Activated CD4-positive, CD25-positive, alpha-beta regulatory T cell treated with anti-CD3 and anti-CD28 coated beads, Interleukin-2, amount 50 U/mL, for 24 hours (primary cell): ENCODE results near the gene FRMPD2.

ENCODE experiments used
- ATAC-seq, 2 donors: fragments of 150-1000 bp; cut with Tn5 transposase; one replicate each; pipeline ENCODE4 v1.10.0; 2021; ENCODE audit warnings: mild to moderate bottlenecking in 1 of 2, moderate library complexity in 1 of 2

The FRMPD2 gene, protein sequence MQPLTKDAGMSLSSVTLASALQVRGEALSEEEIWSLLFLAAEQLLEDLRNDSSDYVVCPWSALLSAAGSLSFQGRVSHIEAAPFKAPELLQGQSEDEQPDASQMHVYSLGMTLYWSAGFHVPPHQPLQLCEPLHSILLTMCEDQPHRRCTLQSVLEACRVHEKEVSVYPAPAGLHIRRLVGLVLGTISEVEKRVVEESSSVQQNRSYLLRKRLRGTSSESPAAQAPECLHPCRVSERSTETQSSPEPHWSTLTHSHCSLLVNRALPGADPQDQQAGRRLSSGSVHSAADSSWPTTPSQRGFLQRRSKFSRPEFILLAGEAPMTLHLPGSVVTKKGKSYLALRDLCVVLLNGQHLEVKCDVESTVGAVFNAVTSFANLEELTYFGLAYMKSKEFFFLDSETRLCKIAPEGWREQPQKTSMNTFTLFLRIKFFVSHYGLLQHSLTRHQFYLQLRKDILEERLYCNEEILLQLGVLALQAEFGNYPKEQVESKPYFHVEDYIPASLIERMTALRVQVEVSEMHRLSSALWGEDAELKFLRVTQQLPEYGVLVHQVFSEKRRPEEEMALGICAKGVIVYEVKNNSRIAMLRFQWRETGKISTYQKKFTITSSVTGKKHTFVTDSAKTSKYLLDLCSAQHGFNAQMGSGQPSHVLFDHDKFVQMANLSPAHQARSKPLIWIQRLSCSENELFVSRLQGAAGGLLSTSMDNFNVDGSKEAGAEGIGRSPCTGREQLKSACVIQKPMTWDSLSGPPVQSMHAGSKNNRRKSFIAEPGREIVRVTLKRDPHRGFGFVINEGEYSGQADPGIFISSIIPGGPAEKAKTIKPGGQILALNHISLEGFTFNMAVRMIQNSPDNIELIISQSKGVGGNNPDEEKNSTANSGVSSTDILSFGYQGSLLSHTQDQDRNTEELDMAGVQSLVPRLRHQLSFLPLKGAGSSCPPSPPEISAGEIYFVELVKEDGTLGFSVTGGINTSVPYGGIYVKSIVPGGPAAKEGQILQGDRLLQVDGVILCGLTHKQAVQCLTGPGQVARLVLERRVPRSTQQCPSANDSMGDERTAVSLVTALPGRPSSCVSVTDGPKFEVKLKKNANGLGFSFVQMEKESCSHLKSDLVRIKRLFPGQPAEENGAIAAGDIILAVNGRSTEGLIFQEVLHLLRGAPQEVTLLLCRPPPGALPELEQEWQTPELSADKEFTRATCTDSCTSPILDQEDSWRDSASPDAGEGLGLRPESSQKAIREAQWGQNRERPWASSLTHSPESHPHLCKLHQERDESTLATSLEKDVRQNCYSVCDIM (N-terminal part only)

GRCh38 chr10:48274636-48275035 is at the start of gene FRMPD2:
Gene FRMPD2 (minus strand): TSS chr10:48274696. CDS start chr10:48274567, 129 bp downstream.
- no peak for ATAC-seq

GRCh38 chr10:48322017-48322416 is 47.5 kb upstream of the FRMPD2 start:
- no peak for ATAC-seq

DNA sequence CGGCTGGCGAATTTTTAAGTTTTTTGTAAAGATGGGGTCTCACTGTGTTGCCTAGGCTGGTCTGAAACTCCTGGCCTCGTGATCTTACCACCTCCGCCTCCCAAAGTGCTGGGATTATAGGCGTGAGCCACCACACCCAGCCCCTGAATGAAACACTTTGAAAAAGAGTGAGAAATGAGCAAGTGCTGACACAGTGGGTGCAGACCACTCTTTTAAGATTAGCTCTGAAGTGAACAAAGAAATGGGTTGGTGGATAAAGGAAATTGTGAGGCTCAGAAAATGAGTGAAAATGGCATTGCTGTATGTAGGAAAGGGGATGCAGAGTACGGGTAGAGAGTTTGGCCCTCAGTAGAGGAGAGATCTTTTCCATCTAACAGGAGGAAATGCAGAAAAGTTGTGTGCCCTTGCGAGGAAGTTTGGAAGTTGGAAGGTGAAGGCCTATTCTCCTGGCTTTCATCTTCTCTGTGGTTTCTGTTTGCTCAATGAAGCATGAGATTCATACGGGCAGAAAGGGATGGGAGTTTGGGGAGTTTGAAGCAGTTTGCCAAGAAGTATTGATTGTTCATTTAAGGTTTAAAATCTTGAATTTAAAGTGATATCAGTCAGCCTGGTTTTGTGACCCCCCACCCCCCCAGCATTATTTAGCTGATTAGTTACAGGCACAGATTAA is 43.0 kb upstream of the FRMPD2 start:
- ATAC-seq = no peak

- no peak for ATAC-seq
Observed at GRCh38 chr10:48316236-48316635, 41.7 kb upstream of the FRMPD2 start.

DNA sequence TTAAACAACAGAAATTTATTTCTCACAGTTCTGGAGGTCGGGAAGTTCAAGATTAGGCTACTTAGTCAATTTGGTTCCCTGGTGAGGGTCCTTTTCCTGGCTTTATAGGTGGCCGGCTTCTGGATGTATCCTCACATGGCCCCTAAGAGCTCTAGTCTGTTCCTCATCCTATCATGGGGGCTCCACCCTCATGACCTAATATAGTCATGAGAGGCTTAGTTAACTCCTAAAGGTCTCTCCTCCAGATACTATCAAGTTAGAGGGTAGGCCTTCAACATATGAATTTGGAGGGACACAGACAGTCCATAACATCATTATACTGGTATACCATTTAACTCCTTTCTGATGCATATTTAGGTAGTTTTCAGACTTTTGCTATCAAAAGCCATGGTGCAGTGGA is 39.6 kb upstream of the FRMPD2 start:
- no peak for ATAC-seq

GRCh38 chr10:48309711-48310226 is 35.3 kb upstream of the FRMPD2 start:
- peak; percentile 29 to 52 for ATAC-seq

DNA sequence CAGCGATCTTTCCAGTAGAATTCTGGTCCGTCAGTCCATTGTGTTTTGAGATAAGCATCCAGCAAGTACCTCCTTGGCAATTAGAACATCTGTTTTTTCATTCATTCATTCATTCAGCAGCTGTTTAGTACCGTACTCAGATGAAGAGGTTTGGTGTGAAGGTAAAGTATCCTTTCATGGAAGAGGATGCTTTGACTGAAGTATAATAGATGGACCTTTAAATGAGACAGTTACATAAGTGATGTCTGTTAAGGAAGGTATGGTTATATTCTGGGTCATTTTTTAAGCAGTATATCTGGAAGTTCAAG is 33.2 kb upstream of the FRMPD2 start:
- ATAC-seq = no peak

GRCh38 chr10:48306870-48307710 is 32.6 kb upstream of the FRMPD2 start:
- ATAC-seq = peak; percentile 28 to 45

GRCh38 chr10:48306265-48306869 is 31.9 kb upstream of the FRMPD2 start, which contains the start of gene MAPK8:
Gene MAPK8 (plus strand): TSS chr10:48306677. CDS start chr10:48401661, 94,984 bp downstream.
- peak; percentile 86 to 87 for ATAC-seq

GRCh38 chr10:48305905-48306264 is 31.4 kb upstream of the FRMPD2 start:
- no peak for ATAC-seq

DNA sequence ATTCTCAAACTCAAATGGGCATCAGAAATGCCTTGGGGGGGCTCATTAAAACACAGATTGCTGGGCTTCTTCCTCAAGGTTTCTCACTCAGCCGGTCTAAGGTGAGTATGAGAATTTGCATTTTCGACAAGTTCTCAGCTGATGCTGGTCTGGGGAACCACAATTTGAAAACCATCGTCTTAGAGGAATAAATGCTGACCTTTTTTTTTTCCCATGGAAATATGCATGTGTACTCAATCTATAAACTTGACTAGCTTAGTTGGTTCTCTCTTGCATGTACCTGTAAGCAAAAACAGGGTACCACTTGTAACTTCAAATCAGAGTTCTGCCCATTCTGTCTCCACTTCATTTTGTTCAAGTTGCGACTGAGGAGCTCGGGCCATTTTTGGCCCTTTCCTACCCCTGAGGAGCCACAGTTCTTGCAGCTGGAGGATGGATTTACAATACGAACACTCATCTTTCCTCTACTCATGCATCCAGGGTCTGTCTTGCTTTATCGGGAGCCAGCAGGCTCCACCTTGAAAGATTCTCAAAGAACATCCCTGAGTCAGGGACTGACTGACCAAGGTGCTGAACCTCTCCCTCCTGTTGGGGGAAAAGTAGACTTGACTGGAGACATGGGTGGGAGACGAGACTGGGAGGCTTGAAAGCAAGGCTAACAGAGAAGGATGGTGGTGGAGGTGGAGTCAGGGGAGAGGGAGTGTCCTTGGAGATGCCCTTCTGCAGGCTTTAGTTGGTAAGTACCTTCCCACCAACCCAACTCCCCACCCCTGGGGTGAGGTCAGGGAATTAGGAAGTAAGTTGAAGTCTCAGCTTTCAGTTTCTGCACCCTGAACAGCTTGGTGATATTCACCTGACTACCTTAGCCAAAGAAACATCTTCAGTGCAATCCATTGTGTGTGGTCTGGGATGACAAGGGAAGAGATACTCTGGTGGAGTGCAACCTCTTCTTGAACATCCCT is 28.3 kb upstream of the FRMPD2 start:
- ATAC-seq = no peak

GRCh38 chr10:48300556-48300955 is 26.1 kb upstream of the FRMPD2 start:
- no peak for ATAC-seq

DNA sequence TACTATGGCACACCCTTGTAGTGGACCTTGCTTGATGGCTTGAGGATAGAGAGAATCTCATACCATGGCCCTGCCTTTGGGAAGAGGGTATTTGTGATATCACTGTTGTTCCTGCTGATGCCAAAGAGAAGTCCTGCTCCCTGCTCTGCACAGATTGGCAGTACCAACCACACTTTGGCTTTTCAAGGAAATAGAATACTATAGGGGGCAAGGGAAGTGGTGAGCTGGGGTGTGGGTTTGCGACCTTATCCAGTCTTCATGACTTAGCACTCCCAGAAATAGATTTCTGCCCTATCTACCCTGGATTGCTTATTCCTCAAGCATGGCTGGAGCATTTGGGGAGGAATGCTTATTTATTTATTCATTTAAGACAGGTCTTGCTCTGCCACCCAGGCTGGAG is 25.2 kb upstream of the FRMPD2 start:
- no peak for ATAC-seq

- no peak for ATAC-seq
Observed at GRCh38 chr10:48299066-48299465, 24.6 kb upstream of the FRMPD2 start.

- ATAC-seq = no peak
Observed at GRCh38 chr10:48296576-48297098, 22.1 kb upstream of the FRMPD2 start.

DNA sequence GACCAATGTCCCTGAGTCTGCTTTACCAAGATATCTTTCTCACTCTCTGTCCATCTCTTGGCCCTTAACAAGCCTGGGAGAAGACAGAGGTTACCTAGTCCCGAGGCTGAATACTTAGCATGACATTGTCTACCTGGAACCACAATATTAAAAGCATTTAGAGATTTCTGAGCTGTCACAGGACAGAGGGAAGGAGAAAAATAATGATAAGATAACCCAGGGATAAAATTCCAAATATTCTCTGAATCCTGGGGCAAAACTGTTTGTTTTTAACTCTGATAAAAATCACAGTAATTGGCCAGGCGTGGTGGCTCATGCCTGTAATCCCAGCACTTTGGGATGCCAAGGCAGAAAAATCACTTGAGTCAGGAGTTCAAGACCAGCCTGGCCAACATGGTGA is 19.9 kb upstream of the FRMPD2 start:
- no peak for ATAC-seq

- no peak for ATAC-seq
Observed at GRCh38 chr10:48292616-48293015, 18.1 kb upstream of the FRMPD2 start.

- no peak for ATAC-seq
Observed at GRCh38 chr10:48291190-48291589, 16.7 kb upstream of the FRMPD2 start.

- no peak for ATAC-seq
Observed at GRCh38 chr10:48290286-48290685, 15.8 kb upstream of the FRMPD2 start.
